Lung (tissue), 12 donors: ENCODE measurements around the gene PRH2. TPM values are rescaled to one million over a fixed set of nuclear protein-coding genes. Genes with fewer than 3 reads are reported as not detected.
A peak's percentile ranks its signal among the peaks of the same experiment; 100 is the strongest.

Experiments
- ATAC-seq: fragments of 200-7000 bp; cut with Tn5 transposase; one replicate; pipeline ENCODE4 v1.9.1; 2020; ENCODE audit warnings: moderate number of reproducible peaks; ENCODE audit not compliant: insufficient read depth, low FRiP score
- DNase-seq, 3 donors: peaks; one replicate each; pipeline ENCODE4 v3.0.0-alpha.2; 2013 to 2017
- H3K27ac ChIP-seq, 2 donors: one replicate each; pipeline ENCODE4 v1.5.1; 2013; ENCODE audit warnings: mild to moderate bottlenecking in 2 of 2, moderate library complexity in 2 of 2, control low read depth in 1 of 2, inconsistent platforms in 1 of 2, low read depth in 1 of 2, low read length in 1 of 2
- H3K27me3 ChIP-seq, 3 donors: one replicate each; pipeline ENCODE4 v1.5.1; 2013; ENCODE audit warnings: low read length in 2 of 3; ENCODE audit not compliant: control insufficient read depth in 3 of 3, insufficient read depth in 3 of 3
- H3K36me3 ChIP-seq, 4 donors: one replicate each; pipeline ENCODE4 v1.5.1; 2013; ENCODE audit warnings: low read length in 4 of 4, mild to moderate bottlenecking in 1 of 4, moderate library complexity in 1 of 4; ENCODE audit not compliant: control insufficient read depth in 4 of 4, insufficient read depth in 4 of 4
- H3K4me1 ChIP-seq, 5 donors: one replicate each; pipeline ENCODE4 v1.5.1; 2013; ENCODE audit warnings: low read length in 5 of 5, mild to moderate bottlenecking in 2 of 5, moderate library complexity in 1 of 5; ENCODE audit not compliant: control insufficient read depth in 5 of 5, insufficient read depth in 5 of 5
- H3K4me3 ChIP-seq: one replicate; pipeline ENCODE4 v1.5.1; 2013; ENCODE audit warnings: mild to moderate bottlenecking, control low read depth, moderate library complexity
- H3K9ac ChIP-seq, 2 donors: one replicate each; pipeline ENCODE4 v1.5.1; 2013; ENCODE audit warnings: low read length in 2 of 2, control low read depth in 1 of 2; ENCODE audit not compliant: insufficient read depth in 1 of 2
- H3K9me3 ChIP-seq, 4 donors: one replicate each; pipeline ENCODE4 v1.5.1; 2013; ENCODE audit warnings: low read length in 3 of 4, mild to moderate bottlenecking in 1 of 4, moderate library complexity in 1 of 4; ENCODE audit not compliant: control insufficient read depth in 4 of 4, insufficient read depth in 3 of 4
- CTCF ChIP-seq: IDR thresholded peaks from 2 replicates; pipeline ENCODE4 v1.5.1; 2012; ENCODE audit warnings: mild to moderate bottlenecking; ENCODE audit errors: control extremely low read depth, extremely low read depth
- WGBS, 2 donors: extraction: QIAGEN DNeasy Blood & Tissue Kit; methylation state at CpG; one replicate each; pipeline ENCODE4 v1.1.7; 2013; 5-methylcytosine and 5-hydroxymethylcytosine counted together
- polyA plus RNA-seq, 2 donors: library from polyadenylated mRNA; stranded (reverse); fragments of 200-250 nt; gene quantifications; one replicate each; pipeline ENCODE4 v1.2.1, GENCODE V29; 2013
- total RNA-seq, 2 donors: library from RNA; depleted of rRNA in 1 of 2; stranded (reverse); fragments of >200 nt in 1 of 2; gene quantifications; one replicate each; pipeline ENCODE4 v1.2.1, GENCODE V29; 2014 to 2021
- donor health status: control.
- donor health status: control.
- donor health status: Bipolar disorder and iron deficiency.
- donor health status: healthy.
- donor health status: DM: yes; HTN: yes; CAD: no.

Gene PRH2
- total and polyA plus RNA-seq, 4 donors = 0.30 to 0.31 TPM; not detected in 2

- peaks cover 0 to 4% (median 1%) of the 10 kb centered on the region in 4 donors for H3K9me3 ChIP-seq
- H3K4me1 ChIP-seq = no peaks in the 10 kb centered on the region
- no peak overlapping the region for H3K4me3 ChIP-seq
- H3K27me3 ChIP-seq = no peaks in the 10 kb centered on the region
- no peak overlapping the region for H3K9ac ChIP-seq
- no peak overlapping the region for H3K27ac ChIP-seq
- WGBS, 2 donors = 97 to 98% methylated on average over 4 of the region's 4 CpGs
- no peaks in the 10 kb centered on the region for H3K36me3 ChIP-seq
- DNase-seq (no peak), ATAC-seq (no peak)
- no peak for TF ChIP-seq CTCF
Observed at GRCh38 chr12:10952645-10953044, 23.6 kb downstream of the PRH2 start.

DNA sequence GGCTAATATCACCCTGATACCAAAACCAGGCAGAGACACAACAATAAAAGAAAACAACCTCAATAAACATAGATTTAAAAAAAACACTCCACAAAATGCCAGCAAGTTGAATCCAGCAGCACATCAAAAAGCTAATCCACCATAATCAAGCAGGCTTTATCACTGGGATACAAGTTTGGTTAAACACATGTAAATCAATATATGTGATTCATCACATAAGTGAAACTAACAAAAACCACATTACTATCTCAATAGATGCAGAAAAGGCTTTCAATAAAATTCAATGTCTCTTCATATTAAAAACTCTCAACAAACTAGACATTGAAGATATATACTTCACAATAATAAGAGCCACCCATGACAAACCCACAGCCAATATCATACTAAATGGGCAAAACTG is 27.0 kb downstream of the PRH2 start:
- Histone ChIP-seq H3K4me3 (no peak overlapping the region), H3K36me3 (peaks cover 0 to 1% (median 0%) of the 10 kb centered on the region in 4 donors), H3K9ac (no peak overlapping the region), H3K4me1 (no peaks in the 10 kb centered on the region), H3K27ac (no peak overlapping the region), H3K9me3 (peaks cover 0 to 3% (median 1%) of the 10 kb centered on the region in 4 donors), H3K27me3 (no peaks in the 10 kb centered on the region)
- TF ChIP-seq CTCF = no peak
- no peak for DNase-seq
- no peak for ATAC-seq

GRCh38 chr12:10957741-10958140 is 28.7 kb downstream of the PRH2 start:
- no peak for TF ChIP-seq CTCF
- ATAC-seq (no peak), DNase-seq (no peak)
- Histone ChIP-seq H3K9ac (no peak overlapping the region), H3K27ac (no peak overlapping the region), H3K27me3 (no peaks in the 10 kb centered on the region), H3K4me1 (no peaks in the 10 kb centered on the region), H3K9me3 (peaks cover 0 to 3% (median 3%) of the 10 kb centered on the region in 4 donors), H3K36me3 (peaks cover 0 to 2% (median under 1%) of the 10 kb centered on the region in 4 donors), H3K4me3 (no peak overlapping the region)

- TF ChIP-seq CTCF = no peak
- Histone ChIP-seq H3K4me3 (no peak overlapping the region), H3K27ac (no peak overlapping the region), H3K27me3 (no peaks in the 10 kb centered on the region), H3K9me3 (peaks cover 0 to 3% (median 1%) of the 10 kb centered on the region in 4 donors), H3K4me1 (no peaks in the 10 kb centered on the region), H3K9ac (no peak overlapping the region), H3K36me3 (peaks cover 0 to 2% (median under 1%) of the 10 kb centered on the region in 4 donors)
- 87 to 94% methylated on average over 2 of the region's 2 CpGs for WGBS, 2 donors
- ATAC-seq = no peak
- peak; percentile 25 to 75 (median 74) for DNase-seq
Observed at GRCh38 chr12:10959804-10960203, 30.8 kb downstream of the PRH2 start.
